K562 (cell line): ENCODE data around the gene NAT10. TPM values are rescaled to one million over a fixed set of nuclear protein-coding genes. Genes with fewer than 3 reads are reported as not detected.

ENCODE experiments used
- ATAC-seq: fragments of 200-7000 bp; cut with Tn5 transposase; 3 replicates; pipeline ENCODE4 v1.9.1; 2020; ENCODE audit warnings: moderate library complexity
- BruUV-seq: library from RNA; stranded (reverse); fragments of 400-500 nt; replicated peaks from 2 replicates; lab custom pipeline; 2021; lab: Mats Ljungman, UMichigan
- CTCF ChIA-PET: fragments of 300-600 bp; formaldehyde crosslinking; extraction: SDS; loops from one replicate; lab custom pipeline; 2021; ENCODE audit warnings: low intra/inter-chr PET ratio; lab: Yijun Ruan, JAX
- POLR2A ChIA-PET: fragments of 300-600, 350-650 bp; sonication (Branson Sonifier 250); formaldehyde crosslinking; extraction: SDS; loops from one replicate; lab custom pipeline; 2021; ENCODE audit warnings: antibody characterized with exemption, inconsistent platforms; lab: Yijun Ruan, JAX
- DNase-seq, 4 experiments: peaks; one replicate each; pipeline versions ENCODE4 v3.0.0 to v3.0.0-alpha.2; 2011 to 2018; ENCODE audit warnings: low spot score in 3 of 4, mixed read lengths in 3 of 4; ENCODE audit errors: extremely low read depth in 1 of 4
- FAIRE-seq: peaks from 2 replicates; lab custom pipeline; 2011; peaks lifted over from hg19 to GRCh38; lab: Jason Lieb, UNC
- H2AFZ ChIP-seq: 2 replicates; pipeline ENCODE4 v1.6.0; 2011; ENCODE audit warnings: low read depth, low read length, control low read depth, inconsistent platforms
- H3K27ac ChIP-seq: fragments of 200-600 bp; 3 replicates; pipeline ENCODE4 v1.8.0; 2011; ENCODE audit warnings: low read depth, mild to moderate bottlenecking, control low read depth, inconsistent platforms, low read length, moderate library complexity, mixed read lengths; ENCODE audit errors: extremely low read depth
- H3K27me3 ChIP-seq, 2 experiments: fragments of 300-600 bp in 1 of 2; 2 replicates in 1 of 2; 3 replicates in 1 of 2; pipeline versions ENCODE4 v1.6.0 to v1.8.0; 2011; ENCODE audit warnings: inconsistent platforms in 2 of 2, low read length in 2 of 2, mild to moderate bottlenecking in 1 of 2, mixed read lengths in 1 of 2, moderate library complexity in 1 of 2; ENCODE audit not compliant: control insufficient read depth in 2 of 2, insufficient read depth in 2 of 2
- H3K36me3 ChIP-seq: fragments of 300-600 bp; 3 replicates; pipeline ENCODE4 v1.8.0; 2011; ENCODE audit warnings: mild to moderate bottlenecking, low read length, inconsistent platforms; ENCODE audit not compliant: control insufficient read depth, insufficient read depth
- H3K4me1 ChIP-seq, 2 experiments: fragments of 200-600 bp in 1 of 2; replicated peaks in 1 of 2; 2 replicates in 1 of 2; 3 replicates in 1 of 2; pipeline versions ENCODE4 v1.5.1 to v1.8.0; 2011; ENCODE audit warnings: inconsistent platforms in 2 of 2, low read length in 2 of 2, mild to moderate bottlenecking in 1 of 2, mixed read lengths in 1 of 2, moderate library complexity in 1 of 2; ENCODE audit not compliant: control insufficient read depth in 2 of 2, insufficient read depth in 2 of 2
- H3K4me2 ChIP-seq: 2 replicates; pipeline ENCODE4 v1.6.1; 2011; ENCODE audit warnings: low read length, control low read depth, inconsistent platforms, mixed read lengths; ENCODE audit not compliant: insufficient read depth
- H3K4me3 ChIP-seq: fragments of 200-600 bp; sonication (generic), shearing (Covaris generic); 2 replicates; pipeline ENCODE4 v1.5.1; 2016; ENCODE audit warnings: control low read depth, inconsistent platforms
- H3K79me2 ChIP-seq: fragments of 200-600 bp; 3 replicates; pipeline ENCODE4 v1.8.0; 2011; ENCODE audit warnings: low read length, inconsistent platforms; ENCODE audit not compliant: control insufficient read depth, insufficient read depth
- H3K9ac ChIP-seq, 2 experiments: 2 replicates each; pipeline versions ENCODE4 v1.6.0 to v1.6.1; 2011; ENCODE audit warnings: low read depth in 2 of 2, low read length in 2 of 2, control low read depth in 1 of 2, inconsistent platforms in 1 of 2, mild to moderate bottlenecking in 1 of 2, mixed read lengths in 1 of 2; ENCODE audit not compliant: insufficient read depth in 1 of 2
- H3K9me1 ChIP-seq: one replicate; pipeline ENCODE4 v1.6.0; 2011; ENCODE audit warnings: inconsistent platforms, mild to moderate bottlenecking, low read length, moderate library complexity; ENCODE audit not compliant: control insufficient read depth, insufficient read depth
- H3K9me3 ChIP-seq: replicated peaks from 2 replicates; pipeline ENCODE4 v1.5.1; 2011; ENCODE audit warnings: low read depth, low read length, inconsistent platforms; ENCODE audit not compliant: control insufficient read depth, insufficient read depth
- H4K20me1 ChIP-seq: replicated peaks from 2 replicates; pipeline ENCODE4 v1.6.1; 2011; ENCODE audit warnings: low read length, inconsistent platforms, mixed read lengths; ENCODE audit not compliant: control insufficient read depth, insufficient read depth
- GTF2F1 ChIP-seq: IDR thresholded peaks from 2 replicates; pipeline ENCODE4 v1.6.1; 2011; ENCODE audit warnings: low read depth, low read length, improper control_type of control experiment
- NFE2 ChIP-seq: IDR thresholded peaks from 2 replicates; pipeline ENCODE4 v1.6.1; 2014; ENCODE audit warnings: antibody characterized with exemption, low read depth
- TSC22D4 ChIP-seq: fragments of 450-650 bp; IDR thresholded peaks from 2 replicates; pipeline ENCODE4 v1.6.1; 2016; ENCODE audit warnings: missing genetic modification characterization, missing biosample characterization, control low read depth
- WGBS: fragments of 100-300 bp; shearing (Covaris generic); methylation state at CpG from one replicate; pipeline ENCODE4 v1.1.6; 2016; ENCODE audit warnings: low coverage, mixed read lengths; ENCODE audit not compliant: insufficient coverage; ENCODE audit errors: missing lambda C conversion rate; 5-methylcytosine and 5-hydroxymethylcytosine counted together
- in situ Hi-C: fragments of 300-500 bp; cut with MboI; formaldehyde crosslinking; loops from 4 replicates; pipeline ENCODE4 v1.15.0; 2018; ENCODE audit warnings: inconsistent platforms, mixed read lengths
- intact Hi-C: fragments of 100-400 bp; cut with micrococcal nuclease; formaldehyde crosslinking; loops from 2 replicates; pipeline ENCODE4 v1.14.2; 2022
- polyA plus RNA-seq, 8 experiments: library from polyadenylated mRNA; depleted of rRNA in 4 of 8; stranded (reverse) in 5 of 8; unstranded in 3 of 8; fragments of >200 nt; fragmentation: Nextera tagmentation in 2 of 8; fragmentation: Illumina TruSeq in 1 of 8; extraction: Ambion mirVana in 2 of 8; extraction: Trizol in 1 of 8; gene quantifications; 2 replicates each; pipeline versions ENCODE4 v1.2.1 to v1.2.3, GENCODE V29; 2011 to 2014; ENCODE audit warnings: inconsistent platforms in 1 of 8, missing spikeins in 1 of 8
- total RNA-seq, 7 experiments: library from RNA; depleted of rRNA in 6 of 7; stranded (reverse); fragments of >200 nt in 6 of 7; fragmentation: Illumina TruSeq in 2 of 7; extraction: Trizol in 2 of 7; gene quantifications; 2 replicates each; pipeline versions ENCODE4 v1.2.1 to v1.2.3, GENCODE V29; 2011 to 2021; ENCODE audit warnings: low replicate concordance in 1 of 7
- TF ChIP-seq, protein P1 (sequence below), 2 experiments: fragments of 150-350 bp in 1 of 2; IDR thresholded peaks; 2 replicates each; pipeline ENCODE4 v1.6.1; 2012 to 2016; ENCODE audit warnings: low read depth in 2 of 2, low read length in 2 of 2, mild to moderate bottlenecking in 1 of 2, moderate library complexity in 1 of 2
- TF ChIP-seq, protein P2 (sequence below): fragments of 200-800 bp; sonication (Bioruptor generic); IDR thresholded peaks from 2 replicates; pipeline ENCODE4 v1.6.1; 2017; ENCODE audit warnings: missing genetic modification characterization, missing compliant biosample characterization

NAT10 gene
- total and polyA plus RNA-seq, 9 of the 15 experiments (the other 6 are each of a cell fraction or from before 2014, with no cell fraction given), result 55.4 to 125 (median 86.3) TPM

DNA sequence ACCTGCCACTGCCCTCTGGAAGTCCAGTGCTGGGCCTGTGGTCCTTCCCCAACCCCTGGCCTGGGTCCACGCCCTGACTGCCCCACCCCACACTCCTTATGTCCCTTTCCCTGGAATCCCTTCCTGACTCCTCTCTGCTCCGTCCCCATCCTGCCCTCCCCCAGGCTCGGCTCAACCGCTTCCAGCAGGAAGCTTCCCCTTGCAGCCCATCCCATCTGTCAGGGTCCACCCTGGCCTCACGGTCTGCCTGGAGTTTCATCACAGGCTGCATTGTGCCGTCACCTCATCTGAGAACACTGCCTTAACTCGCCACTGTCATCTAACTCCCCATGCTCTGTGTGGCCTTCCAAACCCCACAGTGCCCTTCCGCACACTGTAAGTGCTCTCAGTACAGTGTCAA lies 64.3 kb downstream of the NAT10 start:
- no peak overlapping the region for H3K4me2 ChIP-seq
- H3K9ac ChIP-seq, result no peak overlapping the region; a peak in 1 of 4 replicates
- no peak overlapping the region for H3K4me3 ChIP-seq
- BruUV-seq, result no TSS peak
- DNase-seq (no peak), ATAC-seq (no peak), FAIRE-seq (no peak)
- no peak overlapping the region for H3K27ac ChIP-seq
- H4K20me1 ChIP-seq, result peaks cover 5% of the 10 kb centered on the region
- peaks cover 2 to 15% of the 10 kb centered on the region in 2 experiments; a peak in 3 of 5 replicates for H3K4me1 ChIP-seq
- TF ChIP-seq, protein P1, sequence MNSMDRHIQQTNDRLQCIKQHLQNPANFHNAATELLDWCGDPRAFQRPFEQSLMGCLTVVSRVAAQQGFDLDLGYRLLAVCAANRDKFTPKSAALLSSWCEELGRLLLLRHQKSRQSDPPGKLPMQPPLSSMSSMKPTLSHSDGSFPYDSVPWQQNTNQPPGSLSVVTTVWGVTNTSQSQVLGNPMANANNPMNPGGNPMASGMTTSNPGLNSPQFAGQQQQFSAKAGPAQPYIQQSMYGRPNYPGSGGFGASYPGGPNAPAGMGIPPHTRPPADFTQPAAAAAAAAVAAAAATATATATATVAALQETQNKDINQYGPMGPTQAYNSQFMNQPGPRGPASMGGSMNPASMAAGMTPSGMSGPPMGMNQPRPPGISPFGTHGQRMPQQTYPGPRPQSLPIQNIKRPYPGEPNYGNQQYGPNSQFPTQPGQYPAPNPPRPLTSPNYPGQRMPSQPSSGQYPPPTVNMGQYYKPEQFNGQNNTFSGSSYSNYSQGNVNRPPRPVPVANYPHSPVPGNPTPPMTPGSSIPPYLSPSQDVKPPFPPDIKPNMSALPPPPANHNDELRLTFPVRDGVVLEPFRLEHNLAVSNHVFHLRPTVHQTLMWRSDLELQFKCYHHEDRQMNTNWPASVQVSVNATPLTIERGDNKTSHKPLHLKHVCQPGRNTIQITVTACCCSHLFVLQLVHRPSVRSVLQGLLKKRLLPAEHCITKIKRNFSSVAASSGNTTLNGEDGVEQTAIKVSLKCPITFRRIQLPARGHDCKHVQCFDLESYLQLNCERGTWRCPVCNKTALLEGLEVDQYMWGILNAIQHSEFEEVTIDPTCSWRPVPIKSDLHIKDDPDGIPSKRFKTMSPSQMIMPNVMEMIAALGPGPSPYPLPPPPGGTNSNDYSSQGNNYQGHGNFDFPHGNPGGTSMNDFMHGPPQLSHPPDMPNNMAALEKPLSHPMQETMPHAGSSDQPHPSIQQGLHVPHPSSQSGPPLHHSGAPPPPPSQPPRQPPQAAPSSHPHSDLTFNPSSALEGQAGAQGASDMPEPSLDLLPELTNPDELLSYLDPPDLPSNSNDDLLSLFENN (IDR thresholded peaks at IDR 0.05; ENCODE audit: low read depth in 2 of 2, low read length in 2 of 2), result no peak
- no peak for TF ChIP-seq NFE2
- TF ChIP-seq GTF2F1, result no peak
- no peak for TF ChIP-seq TSC22D4
- TF ChIP-seq, protein P2, sequence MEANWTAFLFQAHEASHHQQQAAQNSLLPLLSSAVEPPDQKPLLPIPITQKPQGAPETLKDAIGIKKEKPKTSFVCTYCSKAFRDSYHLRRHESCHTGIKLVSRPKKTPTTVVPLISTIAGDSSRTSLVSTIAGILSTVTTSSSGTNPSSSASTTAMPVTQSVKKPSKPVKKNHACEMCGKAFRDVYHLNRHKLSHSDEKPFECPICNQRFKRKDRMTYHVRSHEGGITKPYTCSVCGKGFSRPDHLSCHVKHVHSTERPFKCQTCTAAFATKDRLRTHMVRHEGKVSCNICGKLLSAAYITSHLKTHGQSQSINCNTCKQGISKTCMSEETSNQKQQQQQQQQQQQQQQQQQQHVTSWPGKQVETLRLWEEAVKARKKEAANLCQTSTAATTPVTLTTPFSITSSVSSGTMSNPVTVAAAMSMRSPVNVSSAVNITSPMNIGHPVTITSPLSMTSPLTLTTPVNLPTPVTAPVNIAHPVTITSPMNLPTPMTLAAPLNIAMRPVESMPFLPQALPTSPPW (CRISPR knock-in tag), result no peak
- intact Hi-C loops (loop anchor here (5.0 to 10.0 kb wide), 4 partner anchors 172 to 725 kb away; no protein-coding TSS in a partner anchor), in situ Hi-C loops (loop anchor here (25.0 kb wide), 1 partner anchor 332 kb away; no protein-coding TSS in a partner anchor)
- H2AFZ ChIP-seq, result no peak overlapping the region
- POLR2A ChIA-PET, result interaction anchor here (0.6 to 1.2 kb wide), 4 partner anchors 11 to 397 kb away, joined by 3 read pairs; no protein-coding TSS in a partner anchor
- no peaks in the 10 kb centered on the region for H3K9me1 ChIP-seq
- H3K27me3 ChIP-seq, result peaks cover 40 to 78% of the 10 kb centered on the region in 2 experiments
- CTCF ChIA-PET, result no interaction called here
- H3K36me3 ChIP-seq, result no peaks in the 10 kb centered on the region
- no peaks in the 10 kb centered on the region for H3K79me2 ChIP-seq
- WGBS, result 8% methylated on average over 7 of the region's 8 CpGs
- H3K9me3 ChIP-seq, result no peaks in the 10 kb centered on the region
